ENCODE data around the gene PPARD. TPM values are rescaled to one million over a fixed set of nuclear protein-coding genes. Genes with fewer than 3 reads are reported as not detected.
A peak's percentile ranks its signal among the peaks of the same experiment; 100 is the strongest.

Gene PPARD
- total RNA-seq (10 to 100 TPM in 1 of 2 donors, 1 to 10 TPM in 1; 4.9 to 12.8 TPM), polyA plus RNA-seq (ENCODE audit: insufficient read length in 2 of 2) (10 to 100 TPM; 42.6 to 44.1 TPM)
- long read RNA-seq, donor 1, partial matches to known transcripts: 23 of 28 reads
- long read RNA-seq, donor 1, other reads (novel, unspliced or antisense): 0 of 28 reads
- long read RNA-seq, donor 2, partial matches to known transcripts: 0 of 2 reads
- long read RNA-seq, donor 2, other reads (novel, unspliced or antisense): 0 of 2 reads
- long read RNA-seq, donor 3, transcript PPARD-203 (8 exons, 3,747 nt): major isoform, 5 of 22 reads
- long read RNA-seq, donor 3, partial matches to known transcripts: 16 of 22 reads
- long read RNA-seq, donor 3, other reads (novel, unspliced or antisense): 0 of 22 reads
- long read RNA-seq, donor 4, partial matches to known transcripts: 0 of 3 reads
- long read RNA-seq, donor 4, other reads (novel, unspliced or antisense): 0 of 3 reads

DNA sequence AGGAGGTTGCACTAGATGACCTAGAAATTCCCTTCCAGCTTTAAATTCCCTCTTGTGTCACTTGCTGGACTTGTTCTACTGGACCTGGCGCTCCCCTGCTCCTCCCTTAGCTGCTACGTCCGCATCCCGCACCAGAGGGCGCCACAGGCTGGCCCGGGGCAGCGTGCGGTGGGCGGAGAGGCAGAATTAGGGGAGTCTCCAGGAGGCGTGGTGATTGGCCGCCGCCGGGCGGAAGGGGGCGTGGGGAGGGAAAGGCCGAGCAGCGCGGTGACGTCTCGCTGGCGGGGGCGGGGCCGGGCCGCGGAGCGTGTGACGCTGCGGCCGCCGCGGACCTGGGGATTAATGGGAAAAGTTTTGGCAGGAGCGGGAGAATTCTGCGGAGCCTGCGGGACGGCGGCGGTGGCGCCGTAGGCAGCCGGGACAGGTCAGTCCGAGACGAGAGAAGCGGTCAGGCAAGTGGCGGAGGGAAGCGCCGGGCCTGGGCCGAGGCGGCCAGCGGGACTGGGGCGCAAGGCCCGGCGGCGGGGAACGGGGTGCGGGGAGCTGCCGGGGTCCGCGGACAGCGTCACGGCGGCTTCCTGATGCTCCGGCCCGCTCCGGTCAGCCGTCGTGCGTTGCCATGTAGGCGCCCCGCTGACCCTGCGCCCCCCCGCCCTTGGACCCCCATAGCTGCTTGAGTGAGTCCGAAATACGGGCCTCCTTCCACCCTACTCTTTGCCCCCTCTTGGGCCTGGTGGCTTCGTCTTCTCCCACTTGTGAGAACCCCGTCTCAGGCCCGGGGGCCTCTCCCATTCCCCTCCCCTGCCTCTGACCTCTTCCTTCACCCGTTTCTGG is at the start of gene PPARD:
PPARD (plus strand) TSS at position 301 of the 834 bp plus-strand sequence. CDS start 68,530 bp downstream, outside the sequence.
- Histone ChIP-seq H3K27ac (ENCODE audit: low read depth, low read length) (peak within 1 kb of the TSS; percentile 78), H3K9me3 (ENCODE audit: control insufficient read depth, insufficient read depth, low read length) (no peaks in the 10 kb centered on the region), H3K4me3 (ENCODE audit: low read depth, low read length) (peak within 1 kb of the TSS; percentile 64), H3K4me1 (ENCODE audit: control insufficient read depth, insufficient read depth, low read length) (peaks cover 13% of the 10 kb centered on the region), H3K27me3 (ENCODE audit: control insufficient read depth, insufficient read depth, low read length) (no peaks in the 10 kb centered on the region), H3K36me3 (ENCODE audit: control insufficient read depth, insufficient read depth, low read length) (peaks cover 5% of the 10 kb centered on the region)
- under 1% methylated on average over 77 of the region's 77 CpGs for WGBS (ENCODE audit: insufficient coverage)
- peak; percentile 85 to 99 (median 94) for DNase-seq (ENCODE audit: low read depth in 4 of 6, low spot score in 6 of 6)

DNA sequence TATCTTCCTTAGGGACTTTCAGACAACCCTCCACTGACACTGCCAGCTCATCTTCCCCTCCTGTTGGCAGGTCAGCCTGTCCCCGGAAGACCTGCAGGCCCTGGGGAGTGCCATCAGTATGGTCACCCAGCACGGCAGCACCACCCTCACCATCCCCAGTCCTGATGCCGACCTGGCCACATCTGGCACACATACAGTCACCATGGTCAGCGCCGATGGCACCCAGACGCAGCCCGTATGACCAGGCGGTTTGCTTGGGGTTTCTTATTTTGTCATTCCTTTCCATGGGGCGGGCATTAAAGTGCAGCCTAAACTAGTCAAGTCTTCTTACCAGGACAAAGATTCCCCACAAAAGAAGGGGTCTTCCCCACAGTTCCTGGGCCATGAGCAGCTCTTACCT is 48.7 kb upstream of the PPARD start:
- Histone ChIP-seq H3K4me3 (ENCODE audit: low read depth, low read length) (no peak overlapping the region), H3K27ac (ENCODE audit: low read depth, low read length) (no peak overlapping the region), H3K27me3 (ENCODE audit: control insufficient read depth, insufficient read depth, low read length) (no peaks in the 10 kb centered on the region), H3K9me3 (ENCODE audit: control insufficient read depth, insufficient read depth, low read length) (no peaks in the 10 kb centered on the region), H3K4me1 (ENCODE audit: control insufficient read depth, insufficient read depth, low read length) (peaks cover 21% of the 10 kb centered on the region), H3K36me3 (ENCODE audit: control insufficient read depth, insufficient read depth, low read length) (peaks cover 84% of the 10 kb centered on the region)
- no peak for DNase-seq (ENCODE audit: low read depth in 4 of 6, low spot score in 6 of 6)
- whole genome bisulfite sequencing (ENCODE audit: insufficient coverage): 97% methylated on average over 9 of the region's 9 CpGs

DNA sequence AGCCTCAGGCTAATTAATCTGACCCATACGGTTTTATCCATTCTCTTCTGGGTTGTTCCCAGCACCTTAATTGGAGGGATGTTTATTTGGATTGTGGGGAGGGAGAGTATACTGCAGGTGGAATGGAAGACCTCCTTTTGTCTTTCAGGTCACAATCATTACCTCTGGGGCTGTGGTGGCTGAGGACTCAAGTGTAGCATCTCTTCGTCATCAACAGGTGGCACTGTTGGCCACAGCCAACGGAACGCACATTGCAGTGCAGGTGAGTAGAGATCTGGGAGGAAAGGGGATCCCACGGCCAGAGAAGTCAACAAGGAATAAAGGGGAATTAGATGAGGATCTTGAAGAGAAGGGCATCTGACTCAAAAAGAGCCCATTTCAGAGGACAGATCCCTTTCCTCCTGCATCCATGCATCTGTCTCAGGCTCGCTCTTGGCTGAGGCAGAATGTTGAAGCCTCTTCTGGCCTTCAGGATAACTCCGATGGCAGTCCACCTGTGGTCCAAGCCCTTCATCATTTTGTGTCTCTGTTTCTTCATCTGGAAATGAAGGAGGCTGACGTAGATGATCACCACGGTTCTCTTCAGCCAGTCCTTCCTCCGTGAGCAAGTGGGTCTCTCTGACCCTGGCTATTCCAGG is 47.9 kb upstream of the PPARD start:
- no peaks in the 10 kb centered on the region for H3K9me3 ChIP-seq (ENCODE audit: control insufficient read depth, insufficient read depth, low read length)
- peak in 2 of 6 donors; percentile 49 to 77 for DNase-seq (ENCODE audit: low read depth in 4 of 6, low spot score in 6 of 6)
- no peaks in the 10 kb centered on the region for H3K27me3 ChIP-seq (ENCODE audit: control insufficient read depth, insufficient read depth, low read length)
- H3K4me1 ChIP-seq (ENCODE audit: control insufficient read depth, insufficient read depth, low read length): peaks cover 21% of the 10 kb centered on the region
- H3K4me3 ChIP-seq (ENCODE audit: low read depth, low read length): no peak overlapping the region
- H3K27ac ChIP-seq (ENCODE audit: low read depth, low read length): no peak overlapping the region
- H3K36me3 ChIP-seq (ENCODE audit: control insufficient read depth, insufficient read depth, low read length): peaks cover 77% of the 10 kb centered on the region
- WGBS (ENCODE audit: insufficient coverage): 71% methylated on average over 8 of the region's 10 CpGs

DNA sequence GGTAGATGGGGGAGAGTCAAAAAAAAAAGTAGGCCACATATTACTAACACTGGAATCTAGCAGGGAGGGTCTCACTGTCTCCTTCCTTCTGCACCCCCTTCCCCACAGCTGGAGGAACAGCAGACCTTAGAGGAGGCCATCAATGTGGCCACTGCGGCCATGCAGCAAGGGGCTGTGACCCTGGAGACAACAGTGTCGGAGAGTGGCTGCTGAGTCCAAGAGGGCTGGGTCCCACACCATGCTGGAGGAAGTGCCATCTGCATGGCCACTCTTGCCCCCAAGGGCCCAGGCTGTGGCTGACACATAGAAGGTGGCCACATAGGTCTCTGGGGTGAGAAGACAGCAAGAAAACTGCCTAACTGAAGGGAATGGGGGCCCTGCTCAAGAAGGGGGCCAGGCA is 47.3 kb upstream of the PPARD start:
- Histone ChIP-seq H3K9me3 (ENCODE audit: control insufficient read depth, insufficient read depth, low read length) (no peaks in the 10 kb centered on the region), H3K4me1 (ENCODE audit: control insufficient read depth, insufficient read depth, low read length) (peaks cover 21% of the 10 kb centered on the region), H3K27ac (ENCODE audit: low read depth, low read length) (no peak overlapping the region), H3K27me3 (ENCODE audit: control insufficient read depth, insufficient read depth, low read length) (no peaks in the 10 kb centered on the region), H3K4me3 (ENCODE audit: low read depth, low read length) (no peak overlapping the region), H3K36me3 (ENCODE audit: control insufficient read depth, insufficient read depth, low read length) (peaks cover 71% of the 10 kb centered on the region)
- WGBS (ENCODE audit: insufficient coverage): 94% methylated on average over 2 of the region's 2 CpGs
- no peak for DNase-seq (ENCODE audit: low read depth in 4 of 6, low spot score in 6 of 6)

DNA sequence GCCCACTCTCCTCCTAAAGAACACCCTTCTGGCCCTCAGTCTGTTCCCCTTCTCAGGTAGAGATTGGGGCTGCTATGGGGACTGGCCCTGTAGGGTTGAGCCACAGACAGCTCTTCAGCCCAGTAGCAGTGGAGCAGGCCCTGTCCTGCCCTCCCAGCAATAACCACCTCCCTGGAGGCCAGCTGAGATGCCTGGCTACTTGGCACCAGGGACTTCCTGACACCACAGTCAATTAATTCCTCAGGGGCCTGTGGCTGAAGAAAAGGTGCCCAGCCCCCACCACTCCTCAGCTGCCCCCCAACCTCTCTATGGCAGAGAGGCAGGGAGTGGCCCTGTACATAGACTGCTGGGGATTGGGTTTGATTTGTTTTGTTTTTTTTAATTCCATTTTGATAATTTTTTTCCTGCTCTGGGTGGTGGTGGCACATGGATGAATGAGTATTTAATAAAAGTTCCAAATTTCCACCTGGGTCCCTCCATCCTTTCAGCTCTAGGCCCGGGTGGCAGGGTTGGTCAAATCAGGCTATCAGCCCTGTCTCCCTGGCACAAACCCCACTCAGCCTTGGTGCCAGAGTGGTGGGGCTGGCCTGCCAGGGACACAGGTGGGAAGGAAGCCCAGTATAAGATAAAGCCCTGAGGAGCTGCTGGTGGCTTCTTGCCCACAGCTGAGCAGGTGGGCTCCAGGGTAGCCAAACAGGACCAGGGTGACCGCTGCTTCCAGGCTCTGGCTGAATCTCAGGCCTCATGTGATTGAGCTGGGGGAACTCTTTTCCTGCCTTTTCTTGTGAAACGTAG is 46.6 kb upstream of the PPARD start:
- peak in 1 of 6 donors; percentile 22 for DNase-seq (ENCODE audit: low read depth in 4 of 6, low spot score in 6 of 6)
- Histone ChIP-seq H3K4me1 (ENCODE audit: control insufficient read depth, insufficient read depth, low read length) (peaks cover 21% of the 10 kb centered on the region), H3K36me3 (ENCODE audit: control insufficient read depth, insufficient read depth, low read length) (peaks cover 64% of the 10 kb centered on the region), H3K9me3 (ENCODE audit: control insufficient read depth, insufficient read depth, low read length) (no peaks in the 10 kb centered on the region), H3K27ac (ENCODE audit: low read depth, low read length) (no peak overlapping the region), H3K27me3 (ENCODE audit: control insufficient read depth, insufficient read depth, low read length) (no peaks in the 10 kb centered on the region), H3K4me3 (ENCODE audit: low read depth, low read length) (no peak overlapping the region)
- 60% methylated on average over 1 of the region's 3 CpGs for WGBS (ENCODE audit: insufficient coverage)

DNA sequence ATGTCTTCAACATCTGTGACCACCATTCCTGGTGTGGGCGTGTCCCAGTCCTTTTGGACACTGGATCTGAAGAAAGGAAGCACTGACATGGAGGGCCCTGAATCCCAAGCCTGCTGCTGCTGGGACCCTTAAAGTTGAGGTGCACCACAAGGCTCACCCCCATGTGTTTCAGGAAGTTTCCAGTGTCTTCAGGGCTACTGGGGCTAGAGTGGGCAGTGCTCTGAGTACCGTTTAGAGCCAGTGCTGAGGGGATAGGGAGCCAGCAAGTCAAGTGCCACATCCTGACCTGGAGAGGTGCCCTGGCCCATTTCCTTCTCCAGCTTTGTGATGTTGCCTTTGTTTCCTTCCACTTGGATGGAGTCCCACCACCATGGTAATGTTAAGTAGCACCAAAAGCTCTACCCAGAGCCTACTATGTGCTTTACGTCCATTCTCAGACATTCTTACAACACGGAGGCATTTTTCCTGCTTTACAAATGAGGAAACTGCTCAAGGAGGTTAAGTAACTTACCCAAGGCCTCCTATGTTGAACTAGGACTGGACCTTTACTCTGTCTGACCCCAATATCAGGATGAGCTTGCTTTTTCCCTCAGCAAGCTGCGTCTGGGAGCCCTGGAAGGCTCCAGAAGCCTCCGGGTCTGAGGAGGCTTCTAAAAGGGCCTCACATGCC is 45.3 kb upstream of the PPARD start:
- no peak overlapping the region for H3K27ac ChIP-seq (ENCODE audit: low read depth, low read length)
- no peak overlapping the region for H3K4me3 ChIP-seq (ENCODE audit: low read depth, low read length)
- no peak for DNase-seq (ENCODE audit: low read depth in 4 of 6, low spot score in 6 of 6)
- H3K4me1 ChIP-seq (ENCODE audit: control insufficient read depth, insufficient read depth, low read length): peaks cover 21% of the 10 kb centered on the region
- WGBS (ENCODE audit: insufficient coverage): 64% methylated on average over 6 of the region's 6 CpGs
- H3K9me3 ChIP-seq (ENCODE audit: control insufficient read depth, insufficient read depth, low read length): no peaks in the 10 kb centered on the region
- H3K36me3 ChIP-seq (ENCODE audit: control insufficient read depth, insufficient read depth, low read length): peaks cover 51% of the 10 kb centered on the region
- H3K27me3 ChIP-seq (ENCODE audit: control insufficient read depth, insufficient read depth, low read length): no peaks in the 10 kb centered on the region

DNA sequence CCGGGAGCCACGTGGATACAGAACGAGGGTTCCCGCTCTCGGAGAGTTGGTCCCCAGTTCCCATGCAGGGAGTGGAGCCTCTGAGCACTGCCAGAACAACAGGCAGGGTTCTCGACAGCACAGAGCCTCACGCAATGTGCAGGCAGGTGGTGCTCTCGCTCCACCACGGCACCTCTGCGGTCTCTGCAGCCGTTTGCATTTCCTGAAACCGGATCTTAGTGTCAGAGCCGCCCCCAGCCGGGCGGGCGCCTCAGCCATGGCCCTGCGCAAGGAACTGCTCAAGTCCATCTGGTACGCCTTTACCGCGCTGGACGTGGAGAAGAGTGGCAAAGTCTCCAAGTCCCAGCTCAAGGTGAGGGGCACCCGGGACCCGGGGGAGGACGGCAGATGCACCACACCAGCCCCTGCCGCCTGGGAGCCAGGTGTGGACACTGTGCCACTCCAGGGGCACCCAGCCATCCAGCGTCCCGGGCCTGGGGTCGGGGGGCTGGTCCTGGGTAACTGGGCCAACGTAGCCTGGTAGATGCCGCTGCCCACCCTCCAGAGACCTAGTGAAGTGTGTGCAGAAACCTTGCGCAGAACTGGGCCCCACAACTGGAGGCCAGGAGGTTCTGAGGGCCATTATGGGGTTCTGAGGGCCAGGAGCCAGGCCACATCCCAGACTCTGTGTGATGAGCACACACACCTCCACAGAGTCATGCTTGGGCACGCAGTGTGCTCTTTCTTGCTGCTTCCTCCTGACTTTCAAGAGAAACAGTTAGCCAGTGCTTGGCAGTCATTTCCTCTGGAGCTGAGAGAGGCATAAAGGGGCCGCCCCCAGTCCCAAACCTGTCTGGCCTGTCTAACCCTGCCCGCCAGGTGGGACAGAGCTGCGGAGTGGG is 44.5 kb upstream of the PPARD start, which contains the start of gene DEF6:
DEF6 (plus strand) TSS at position 218 of the 881 bp plus-strand sequence; CDS start at position 257, 39 bp downstream.
- 37% methylated on average over 32 of the region's 35 CpGs for WGBS (ENCODE audit: insufficient coverage)
- Histone ChIP-seq H3K36me3 (ENCODE audit: control insufficient read depth, insufficient read depth, low read length) (peaks cover 43% of the 10 kb centered on the region), H3K27ac (ENCODE audit: low read depth, low read length) (no peak within 1 kb of the TSS), H3K9me3 (ENCODE audit: control insufficient read depth, insufficient read depth, low read length) (no peaks in the 10 kb centered on the region), H3K4me3 (ENCODE audit: low read depth, low read length) (peak within 1 kb of the TSS; percentile 13), H3K27me3 (ENCODE audit: control insufficient read depth, insufficient read depth, low read length) (no peaks in the 10 kb centered on the region), H3K4me1 (ENCODE audit: control insufficient read depth, insufficient read depth, low read length) (peaks cover 21% of the 10 kb centered on the region)
- peak in 4 of 6 donors; percentile 23 to 79 (median 53) for DNase-seq (ENCODE audit: low read depth in 4 of 6, low spot score in 6 of 6)

DNA sequence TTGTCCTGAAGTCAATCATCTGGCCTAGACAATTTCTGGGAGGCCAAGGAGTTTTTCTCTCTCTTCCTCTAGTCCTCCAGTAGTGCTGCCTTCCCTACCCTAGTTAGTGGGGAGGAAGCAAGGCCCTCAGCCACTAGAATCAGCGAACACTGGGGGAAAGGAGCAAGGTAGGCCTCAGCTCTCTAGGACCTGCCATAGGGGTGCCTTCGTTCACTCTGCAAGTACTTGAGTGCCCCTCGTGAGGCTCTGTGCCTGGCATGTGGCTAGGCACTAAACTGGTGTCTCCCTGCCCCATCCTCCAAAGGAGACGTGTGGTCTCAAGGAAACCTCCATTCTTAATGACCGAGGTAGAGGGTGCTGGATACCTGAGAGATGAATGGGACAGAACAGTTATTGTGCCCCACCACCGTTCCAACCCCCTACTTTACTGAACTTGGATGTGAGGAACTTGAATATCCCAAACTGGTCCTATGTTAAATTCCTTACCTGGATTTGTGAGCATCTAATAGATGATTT is 43.7 kb upstream of the PPARD start:
- WGBS (ENCODE audit: insufficient coverage): 89% methylated on average over 4 of the region's 6 CpGs
- no peak overlapping the region for H3K27ac ChIP-seq (ENCODE audit: low read depth, low read length)

More for the DNA sequence above, 43.7 kb upstream of the PPARD start:
- Histone ChIP-seq H3K4me3 (ENCODE audit: low read depth, low read length) (peak overlapping the region; percentile 13), H3K36me3 (ENCODE audit: control insufficient read depth, insufficient read depth, low read length) (peaks cover 36% of the 10 kb centered on the region), H3K9me3 (ENCODE audit: control insufficient read depth, insufficient read depth, low read length) (no peaks in the 10 kb centered on the region), H3K4me1 (ENCODE audit: control insufficient read depth, insufficient read depth, low read length) (peaks cover 21% of the 10 kb centered on the region), H3K27me3 (ENCODE audit: control insufficient read depth, insufficient read depth, low read length) (no peaks in the 10 kb centered on the region)
- no peak for DNase-seq (ENCODE audit: low read depth in 4 of 6, low spot score in 6 of 6)

All from spinal cord (tissue), 10 donors.